Measurements from ENCODE around the gene KLHL10. TPM values are rescaled to one million over a fixed set of nuclear protein-coding genes. Genes with fewer than 3 reads are reported as not detected.

Gene KLHL10
- total RNA-seq, 2 experiments from 2014 or later = not detected

- TF ChIP-seq EZH2phosphoT487 (IDR thresholded peaks at IDR 0.05; ENCODE audit: borderline replicate concordance, low read depth, low read length) = no peak
- TF ChIP-seq CTCF (conservative IDR thresholded peaks at IDR 0.05; ENCODE audit: low read length) = no peak
- H3K79me2 ChIP-seq (ENCODE audit: insufficient read depth, low read depth, low read length) = no peaks in the 10 kb centered on the region
- intact Hi-C loops (cut with micrococcal nuclease; ENCODE audit: unreplicated experiment) = no loop called here
- no peak for DNase-seq (ENCODE audit: low spot score)
- POLR2A ChIA-PET = interaction anchor here (0.7 kb wide), 1 partner anchor 115 kb away, joined by 3 read pairs; no protein-coding TSS in a partner anchor
- no peak overlapping the region for H3K27ac ChIP-seq (ENCODE audit: low read depth, low read length, poor library complexity, severe bottlenecking)
- H3K4me2 ChIP-seq (ENCODE audit: low read length) = no peak overlapping the region
- H3K9me2 ChIP-seq (ENCODE audit: insufficient read depth, low read length) = no peaks in the 10 kb centered on the region
- H4K20me1 ChIP-seq (ENCODE audit: insufficient read depth, low read length) = no peaks in the 10 kb centered on the region
- no peak overlapping the region for H2AFZ ChIP-seq (ENCODE audit: low read length)
- H3K4me1 ChIP-seq (ENCODE audit: insufficient read depth, low read length, poor library complexity, severe bottlenecking) = no peaks in the 10 kb centered on the region
- CTCF ChIA-PET (ENCODE audit: unreplicated experiment) = no interaction called here
- H3K4me3 ChIP-seq (ENCODE audit: low read depth, low read length, poor library complexity, severe bottlenecking) = no peak overlapping the region
- BruUV-seq (replicated peaks) = no TSS peak
- no peaks in the 10 kb centered on the region for H3K9me3 ChIP-seq (ENCODE audit: low read length)
- peaks cover 80% of the 10 kb centered on the region for H3K36me3 ChIP-seq (ENCODE audit: insufficient read depth, low read length)
Observed at GRCh38 chr17:41870097-41870496, 32.5 kb downstream of the KLHL10 start.

GRCh38 chr17:41870627-41871026, 33.0 kb downstream of the KLHL10 start:
- peaks cover 81% of the 10 kb centered on the region for H3K36me3 ChIP-seq (ENCODE audit: insufficient read depth, low read length)
- POLR2A ChIA-PET = interaction anchor here (0.6 to 0.7 kb wide), 2 partner anchors 116 to 139 kb away, joined by 3 read pairs; no protein-coding TSS in a partner anchor

More at GRCh38 chr17:41870627-41871026, 33.0 kb downstream of the KLHL10 start:
- no peak for TF ChIP-seq EZH2phosphoT487 (IDR thresholded peaks at IDR 0.05; ENCODE audit: borderline replicate concordance, low read depth, low read length)
- TF ChIP-seq CTCF (conservative IDR thresholded peaks at IDR 0.05; ENCODE audit: low read length) = no peak
- intact Hi-C loops (cut with micrococcal nuclease; ENCODE audit: unreplicated experiment) = no loop called here
- Histone ChIP-seq H3K27ac (ENCODE audit: low read depth, low read length, poor library complexity, severe bottlenecking) (no peak overlapping the region), H3K4me2 (ENCODE audit: low read length) (no peak overlapping the region), H3K9me3 (ENCODE audit: low read length) (no peaks in the 10 kb centered on the region), H2AFZ (ENCODE audit: low read length) (no peak overlapping the region), H4K20me1 (ENCODE audit: insufficient read depth, low read length) (no peaks in the 10 kb centered on the region), H3K9me2 (ENCODE audit: insufficient read depth, low read length) (no peaks in the 10 kb centered on the region), H3K79me2 (ENCODE audit: insufficient read depth, low read depth, low read length) (no peaks in the 10 kb centered on the region), H3K4me1 (ENCODE audit: insufficient read depth, low read length, poor library complexity, severe bottlenecking) (no peaks in the 10 kb centered on the region), H3K4me3 (ENCODE audit: low read depth, low read length, poor library complexity, severe bottlenecking) (no peak overlapping the region)
- CTCF ChIA-PET (ENCODE audit: unreplicated experiment) = interaction anchor here (0.5 kb wide), 1 partner anchor 321 kb away, joined by 5 read pairs; no protein-coding TSS in a partner anchor
- no peak for DNase-seq (ENCODE audit: low spot score)
- no TSS peak for BruUV-seq (replicated peaks)
